Neural cell (in vitro differentiated cells): ENCODE data around the gene CDH4.

Experiments used
- CTCF ChIP-seq: fragments of 450-650 bp; IDR thresholded peaks from 2 replicates; pipeline ENCODE4 v1.5.1; 2014; ENCODE audit warnings: antibody characterized with exemption, mild to moderate bottlenecking, moderate library complexity; ENCODE audit not compliant: poor library complexity, severe bottlenecking
- EP300 ChIP-seq: fragments of 450-650 bp; conservative IDR thresholded peaks from 2 replicates; pipeline ENCODE4 v1.6.1; 2014; ENCODE audit warnings: antibody characterized with exemption, mild to moderate bottlenecking, moderate library complexity; ENCODE audit not compliant: poor library complexity, severe bottlenecking
- EZH2 ChIP-seq: fragments of 200-600, 300-800 bp; shearing (Covaris generic), sonication (generic); IDR thresholded peaks from 2 replicates; pipeline ENCODE4 v1.6.1; 2014; ENCODE audit warnings: antibody characterized with exemption, low read length, borderline replicate concordance, mild to moderate bottlenecking; ENCODE audit not compliant: insufficient read depth, poor library complexity, severe bottlenecking
- MXI1 ChIP-seq: fragments of 450-650 bp; conservative IDR thresholded peaks from 2 replicates; pipeline ENCODE4 v1.6.1; 2014; ENCODE audit warnings: antibody characterized with exemption, mild to moderate bottlenecking; ENCODE audit not compliant: poor library complexity, severe bottlenecking
- TAF1 ChIP-seq: IDR thresholded peaks from 2 replicates; pipeline ENCODE4 v1.6.1; 2012; ENCODE audit warnings: low read depth

GRCh38 chr20:61659994-61660346, 407.9 kb downstream of the CDH4 start:
- TF ChIP-seq EZH2 (no peak), MXI1 (no peak), EP300 (no peak), CTCF (no peak), TAF1 (no peak)
